ENCODE measurements around the gene ANKH.
"Not testable (repeated sequence)": the region's sequence is repeated elsewhere in the genome, so short reads cannot be mapped to it uniquely, and the experiment has no call there.

Gene ANKH

DNA sequence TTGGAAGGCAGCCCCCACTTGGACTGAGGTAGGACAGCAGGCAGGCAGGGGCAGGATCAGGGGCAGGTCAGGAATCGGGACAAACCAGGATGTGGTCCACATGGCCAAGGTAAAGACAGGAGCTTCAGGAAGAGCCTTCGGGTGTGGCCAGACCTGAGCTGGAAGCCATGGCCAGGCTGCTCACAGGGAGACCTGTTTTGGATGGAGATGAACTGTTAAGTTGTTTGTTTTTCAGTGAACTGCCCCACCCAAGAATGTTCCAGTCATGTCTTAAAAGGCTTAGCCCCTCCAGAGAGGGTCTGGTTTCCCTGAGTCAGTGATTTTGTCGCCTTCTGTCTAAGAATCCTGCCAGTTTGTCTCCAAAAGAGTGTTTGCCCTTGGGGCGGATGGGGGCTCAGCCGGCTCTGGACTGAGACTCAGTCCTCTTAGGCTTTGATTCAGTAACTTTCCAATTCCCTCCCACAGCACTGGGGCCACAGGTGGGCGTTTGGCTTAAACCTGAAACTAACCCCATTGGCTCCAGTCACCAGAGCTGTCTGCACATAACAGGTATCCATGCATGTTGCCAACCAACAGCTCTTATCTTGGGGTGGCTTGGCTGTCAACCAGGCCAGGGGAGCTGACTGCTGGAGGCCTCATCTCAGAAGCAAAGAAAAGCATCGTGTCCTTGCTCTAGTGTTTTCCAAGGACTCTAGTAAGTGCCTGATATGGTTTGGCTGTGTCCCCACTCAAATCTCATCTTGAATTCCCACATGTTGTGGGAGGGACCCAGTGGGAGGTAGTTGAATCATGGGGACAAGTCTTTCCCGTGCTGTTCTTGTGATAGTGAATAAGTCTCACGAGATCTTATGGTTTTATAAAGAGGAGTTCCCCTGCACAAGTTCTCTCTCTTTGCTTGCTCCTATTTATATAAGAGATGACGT, 11.3 kb upstream of the ANKH start:
- no peaks in the 10 kb centered on the region for H3K4me1 ChIP-seq (ENCODE audit: control insufficient read depth, insufficient read depth, low read length)
- no peak overlapping the region for H3K9ac ChIP-seq (ENCODE audit: low read depth, low read length)
- H3K27ac ChIP-seq (ENCODE audit: low read depth, low read length), result no peak overlapping the region

DNA sequence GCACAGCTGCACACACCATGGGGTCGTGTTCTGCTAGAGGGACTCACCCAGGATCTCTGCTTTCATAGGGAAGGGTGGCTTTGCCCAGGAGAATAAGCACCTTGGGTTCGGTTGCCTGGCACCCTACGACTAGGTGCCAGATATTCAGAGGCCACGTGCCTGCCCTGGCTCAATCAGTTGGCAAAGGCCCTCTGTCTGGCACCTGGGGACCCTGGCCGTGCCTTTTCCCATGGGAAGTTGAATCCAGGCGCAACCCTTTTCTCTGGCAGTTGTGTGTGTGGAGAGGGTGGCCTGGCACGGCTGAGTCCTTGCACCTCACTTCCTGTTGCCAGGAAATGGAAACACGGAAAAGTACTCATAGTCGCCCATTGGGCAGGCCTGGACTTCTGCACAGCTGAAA, 10.2 kb upstream of the ANKH start:
- Histone ChIP-seq H3K36me3 (ENCODE audit: control insufficient read depth, insufficient read depth, low read length) (no peaks in the 10 kb centered on the region), H3K4me3 (ENCODE audit: low read depth, low read length) (no peak overlapping the region), H3K9me3 (ENCODE audit: control insufficient read depth, insufficient read depth, low read length) (no peaks in the 10 kb centered on the region), H3K4me1 (ENCODE audit: control insufficient read depth, insufficient read depth, low read length) (no peaks in the 10 kb centered on the region), H3K27me3 (ENCODE audit: control insufficient read depth, insufficient read depth, low read length) (no peaks in the 10 kb centered on the region), H3K9ac (ENCODE audit: low read depth, low read length) (no peak overlapping the region), H3K27ac (ENCODE audit: low read depth, low read length) (no peak overlapping the region)

More for the DNA sequence above, 11.3 kb upstream of the ANKH start:
- H3K36me3 ChIP-seq (ENCODE audit: control insufficient read depth, insufficient read depth, low read length), result no peaks in the 10 kb centered on the region
- H3K27me3 ChIP-seq (ENCODE audit: control insufficient read depth, insufficient read depth, low read length), result no peaks in the 10 kb centered on the region
- H3K9me3 ChIP-seq (ENCODE audit: control insufficient read depth, insufficient read depth, low read length), result no peaks in the 10 kb centered on the region
- no peak overlapping the region for H3K4me3 ChIP-seq (ENCODE audit: low read depth, low read length)

DNA sequence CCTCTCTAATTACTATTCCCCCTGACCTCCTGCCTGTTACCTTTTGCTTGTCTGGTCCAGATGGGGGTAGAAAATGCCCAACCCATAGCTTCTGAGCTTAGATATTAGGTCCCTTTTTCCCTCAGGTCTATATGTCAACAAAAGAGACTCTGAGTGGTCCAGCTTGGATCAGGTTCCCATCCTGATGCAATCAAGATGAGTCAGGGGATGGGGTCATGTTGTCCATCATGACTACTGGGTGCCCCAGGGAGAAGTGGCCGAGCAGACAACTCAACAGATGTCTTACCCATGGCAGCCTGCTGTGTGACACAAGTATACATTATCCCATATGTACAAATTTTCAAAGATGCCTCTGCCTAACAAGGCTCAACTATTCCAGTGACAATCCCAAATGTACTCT, 9.1 kb upstream of the ANKH start:
- Histone ChIP-seq H3K9ac (ENCODE audit: low read depth, low read length) (no peak overlapping the region), H3K36me3 (ENCODE audit: control insufficient read depth, insufficient read depth, low read length) (no peaks in the 10 kb centered on the region), H3K27ac (ENCODE audit: low read depth, low read length) (no peak overlapping the region), H3K9me3 (ENCODE audit: control insufficient read depth, insufficient read depth, low read length) (no peaks in the 10 kb centered on the region), H3K27me3 (ENCODE audit: control insufficient read depth, insufficient read depth, low read length) (no peaks in the 10 kb centered on the region), H3K4me1 (ENCODE audit: control insufficient read depth, insufficient read depth, low read length) (no peaks in the 10 kb centered on the region), H3K4me3 (ENCODE audit: low read depth, low read length) (no peak overlapping the region)

DNA sequence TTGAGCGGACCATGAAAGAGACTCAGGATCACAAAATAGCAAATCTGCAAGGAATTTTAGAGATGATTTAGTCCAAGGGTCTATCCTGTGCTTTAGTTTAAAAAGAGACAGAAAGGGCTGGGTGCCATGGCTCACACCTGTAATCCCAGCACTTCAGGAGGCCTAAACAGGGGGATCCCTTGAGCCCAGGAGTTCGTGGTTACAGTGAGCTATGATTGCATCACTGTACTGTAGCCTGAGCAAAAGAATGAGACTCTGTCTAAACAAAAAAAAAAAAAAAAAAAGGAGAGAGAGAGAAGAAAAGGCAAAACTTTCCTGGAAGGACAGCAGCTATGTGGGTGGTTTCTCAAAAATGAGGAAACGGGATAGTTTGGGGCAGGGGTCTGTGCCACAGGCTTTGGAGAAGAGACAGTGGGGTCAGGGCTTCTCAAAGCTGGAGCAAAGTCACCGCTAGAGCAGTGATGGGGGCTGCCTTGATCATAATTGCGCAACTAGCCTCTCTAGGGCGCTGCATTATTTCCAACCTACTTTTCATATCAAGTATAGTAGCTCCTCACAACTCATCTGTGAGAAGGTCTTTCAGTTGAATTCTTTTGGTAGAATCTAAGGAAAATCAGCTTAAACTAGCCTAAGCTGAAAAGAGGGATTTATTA, 8.5 kb upstream of the ANKH start:
- Histone ChIP-seq H3K36me3 (ENCODE audit: control insufficient read depth, insufficient read depth, low read length) (no peaks in the 10 kb centered on the region), H3K9ac (ENCODE audit: low read depth, low read length) (no peak overlapping the region), H3K27me3 (ENCODE audit: control insufficient read depth, insufficient read depth, low read length) (no peaks in the 10 kb centered on the region), H3K9me3 (ENCODE audit: control insufficient read depth, insufficient read depth, low read length) (no peaks in the 10 kb centered on the region), H3K4me1 (ENCODE audit: control insufficient read depth, insufficient read depth, low read length) (no peaks in the 10 kb centered on the region), H3K4me3 (ENCODE audit: low read depth, low read length) (no peak overlapping the region), H3K27ac (ENCODE audit: low read depth, low read length) (no peak overlapping the region)

DNA sequence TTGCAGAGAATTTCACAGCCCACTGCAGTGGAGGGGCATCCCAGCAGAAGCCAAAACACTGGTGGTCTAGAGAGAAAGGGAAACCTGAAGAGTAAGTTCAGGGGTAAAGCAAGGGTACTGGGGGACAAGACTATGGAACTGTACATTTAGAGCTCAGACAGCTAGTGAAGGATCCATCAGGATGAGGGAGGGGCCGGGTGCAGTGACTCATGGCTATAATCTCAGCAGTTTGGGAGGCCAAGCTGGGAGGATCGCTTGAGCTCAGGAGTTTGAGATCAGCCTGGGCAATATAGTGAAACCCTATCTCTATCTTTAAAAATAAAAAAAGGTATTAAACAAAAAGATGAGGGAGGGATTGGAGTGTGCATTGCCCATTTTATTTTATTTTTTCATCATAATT, 7.8 kb upstream of the ANKH start:
- no peak overlapping the region for H3K27ac ChIP-seq (ENCODE audit: low read depth, low read length)
- no peak overlapping the region for H3K9ac ChIP-seq (ENCODE audit: low read depth, low read length)
- H3K4me3 ChIP-seq (ENCODE audit: low read depth, low read length), result no peak overlapping the region
- H3K36me3 ChIP-seq (ENCODE audit: control insufficient read depth, insufficient read depth, low read length), result no peaks in the 10 kb centered on the region
- no peaks in the 10 kb centered on the region for H3K9me3 ChIP-seq (ENCODE audit: control insufficient read depth, insufficient read depth, low read length)
- H3K4me1 ChIP-seq (ENCODE audit: control insufficient read depth, insufficient read depth, low read length), result no peaks in the 10 kb centered on the region
- H3K27me3 ChIP-seq (ENCODE audit: control insufficient read depth, insufficient read depth, low read length), result 0 out of 2 replicates have a peak, but pooled peaks cover under 1% of the 10 kb centered on the region

DNA sequence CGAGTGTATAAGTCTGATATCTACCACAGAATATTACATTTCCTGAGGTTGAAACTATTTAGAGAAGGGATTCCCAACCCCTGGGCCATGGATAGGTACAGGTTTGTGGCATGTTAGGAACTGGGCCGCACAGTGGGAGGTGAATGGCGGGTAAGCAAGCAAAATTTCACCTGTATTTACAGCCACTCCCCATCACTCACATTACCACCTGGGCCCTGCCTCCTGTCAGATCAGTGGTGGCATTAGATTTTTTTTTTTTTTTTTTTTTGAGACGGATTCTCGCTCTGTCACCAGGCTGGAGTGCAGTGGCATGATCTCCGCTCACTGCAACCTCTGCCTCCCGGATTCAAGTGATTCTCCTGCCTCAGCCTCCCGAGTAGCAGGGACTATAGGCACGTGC, 6.6 kb upstream of the ANKH start:
- H3K27me3 ChIP-seq (ENCODE audit: control insufficient read depth, insufficient read depth, low read length), result peaks cover 11% of the 10 kb centered on the region
- not testable (repeated sequence) for H3K9ac ChIP-seq (ENCODE audit: low read depth, low read length); H3K9me3 ChIP-seq (ENCODE audit: control insufficient read depth, insufficient read depth, low read length); H3K4me3 ChIP-seq (ENCODE audit: low read depth, low read length); H3K27ac ChIP-seq (ENCODE audit: low read depth, low read length); H3K36me3 ChIP-seq (ENCODE audit: control insufficient read depth, insufficient read depth, low read length); H3K4me1 ChIP-seq (ENCODE audit: control insufficient read depth, insufficient read depth, low read length)

DNA sequence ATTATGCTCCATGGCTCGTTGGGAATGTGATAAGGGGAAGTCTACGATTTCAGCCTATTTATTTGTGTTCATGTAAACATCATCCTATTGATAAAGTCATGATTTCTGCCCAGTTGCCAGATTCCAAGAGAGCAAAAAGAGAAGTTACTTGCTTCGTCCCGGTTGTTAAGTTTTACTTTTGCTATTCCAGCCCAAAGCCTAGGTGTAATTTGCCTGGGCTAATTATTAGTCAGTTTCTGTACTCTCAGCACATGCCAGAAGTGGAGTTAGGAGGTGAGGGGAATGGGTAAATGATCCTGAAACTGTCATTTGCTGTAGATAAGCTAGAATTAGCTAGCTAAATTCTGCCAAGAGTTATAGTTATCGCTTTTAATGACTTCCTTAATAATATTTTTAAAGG, 4.5 kb upstream of the ANKH start:
- H3K4me3 ChIP-seq (ENCODE audit: low read depth, low read length), result no peak overlapping the region
- no peak overlapping the region for H3K27ac ChIP-seq (ENCODE audit: low read depth, low read length)
- H3K9ac ChIP-seq (ENCODE audit: low read depth, low read length), result no peak overlapping the region
- H3K36me3 ChIP-seq (ENCODE audit: control insufficient read depth, insufficient read depth, low read length), result no peaks in the 10 kb centered on the region
- H3K27me3 ChIP-seq (ENCODE audit: control insufficient read depth, insufficient read depth, low read length), result peaks cover 21% of the 10 kb centered on the region
- H3K9me3 ChIP-seq (ENCODE audit: control insufficient read depth, insufficient read depth, low read length), result no peaks in the 10 kb centered on the region
- no peaks in the 10 kb centered on the region for H3K4me1 ChIP-seq (ENCODE audit: control insufficient read depth, insufficient read depth, low read length)

DNA sequence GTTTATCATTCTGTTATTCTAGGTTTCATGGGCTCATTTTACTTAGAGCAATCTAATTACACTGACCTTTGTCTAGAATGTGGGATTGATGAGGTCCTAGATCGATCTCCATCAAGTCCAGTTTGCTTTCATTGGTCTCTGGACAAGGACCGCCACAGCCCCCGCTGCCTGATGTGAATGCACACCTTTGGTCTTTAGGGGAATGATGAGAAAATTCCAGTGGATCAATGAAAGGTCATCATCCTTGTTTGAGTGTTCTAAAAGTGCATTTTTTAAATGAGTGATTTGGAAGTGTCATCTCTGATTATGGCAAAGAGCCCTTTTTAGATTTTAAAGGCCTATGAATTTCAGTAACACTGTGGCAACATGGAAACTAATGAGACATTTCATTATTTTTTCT, 2.2 kb upstream of the ANKH start:
- H3K27me3 ChIP-seq (ENCODE audit: control insufficient read depth, insufficient read depth, low read length), result peaks cover 43% of the 10 kb centered on the region
- no peaks in the 10 kb centered on the region for H3K9me3 ChIP-seq (ENCODE audit: control insufficient read depth, insufficient read depth, low read length)
- no peak overlapping the region for H3K27ac ChIP-seq (ENCODE audit: low read depth, low read length)
- peaks cover 5% of the 10 kb centered on the region for H3K4me1 ChIP-seq (ENCODE audit: control insufficient read depth, insufficient read depth, low read length)
- H3K9ac ChIP-seq (ENCODE audit: low read depth, low read length), result no peak overlapping the region
- H3K36me3 ChIP-seq (ENCODE audit: control insufficient read depth, insufficient read depth, low read length), result no peaks in the 10 kb centered on the region
- H3K4me3 ChIP-seq (ENCODE audit: low read depth, low read length), result no peak overlapping the region

DNA sequence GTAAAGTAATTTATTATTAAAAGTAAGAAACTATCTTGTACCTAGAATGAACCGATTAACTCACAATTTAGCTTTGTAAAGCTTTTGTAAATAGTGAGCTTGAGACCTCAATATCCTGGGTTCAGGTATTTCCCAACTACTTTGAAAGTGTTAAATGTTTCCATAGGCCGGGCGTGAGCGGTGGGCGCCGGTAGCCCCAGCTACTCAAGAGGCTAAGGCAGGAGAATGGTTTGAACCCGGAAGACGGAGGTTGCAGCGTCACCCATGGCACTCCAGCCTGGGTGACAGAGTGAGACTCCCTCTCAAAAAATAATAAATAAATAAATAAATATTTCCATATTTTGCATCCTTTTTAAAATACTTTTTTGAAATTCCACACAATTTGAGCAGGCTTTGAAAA, 1.5 kb upstream of the ANKH start:
- Histone ChIP-seq H3K4me1 (ENCODE audit: control insufficient read depth, insufficient read depth, low read length) (peaks cover 5% of the 10 kb centered on the region), H3K27me3 (ENCODE audit: control insufficient read depth, insufficient read depth, low read length) (peaks cover 45% of the 10 kb centered on the region), H3K9me3 (ENCODE audit: control insufficient read depth, insufficient read depth, low read length) (no peaks in the 10 kb centered on the region), H3K27ac (ENCODE audit: low read depth, low read length) (no peak overlapping the region), H3K4me3 (ENCODE audit: low read depth, low read length) (peak overlapping the region; percentile 72; the same call in 1 of the 2 replicates), H3K9ac (ENCODE audit: low read depth, low read length) (no peak overlapping the region), H3K36me3 (ENCODE audit: control insufficient read depth, insufficient read depth, low read length) (no peaks in the 10 kb centered on the region)

DNA sequence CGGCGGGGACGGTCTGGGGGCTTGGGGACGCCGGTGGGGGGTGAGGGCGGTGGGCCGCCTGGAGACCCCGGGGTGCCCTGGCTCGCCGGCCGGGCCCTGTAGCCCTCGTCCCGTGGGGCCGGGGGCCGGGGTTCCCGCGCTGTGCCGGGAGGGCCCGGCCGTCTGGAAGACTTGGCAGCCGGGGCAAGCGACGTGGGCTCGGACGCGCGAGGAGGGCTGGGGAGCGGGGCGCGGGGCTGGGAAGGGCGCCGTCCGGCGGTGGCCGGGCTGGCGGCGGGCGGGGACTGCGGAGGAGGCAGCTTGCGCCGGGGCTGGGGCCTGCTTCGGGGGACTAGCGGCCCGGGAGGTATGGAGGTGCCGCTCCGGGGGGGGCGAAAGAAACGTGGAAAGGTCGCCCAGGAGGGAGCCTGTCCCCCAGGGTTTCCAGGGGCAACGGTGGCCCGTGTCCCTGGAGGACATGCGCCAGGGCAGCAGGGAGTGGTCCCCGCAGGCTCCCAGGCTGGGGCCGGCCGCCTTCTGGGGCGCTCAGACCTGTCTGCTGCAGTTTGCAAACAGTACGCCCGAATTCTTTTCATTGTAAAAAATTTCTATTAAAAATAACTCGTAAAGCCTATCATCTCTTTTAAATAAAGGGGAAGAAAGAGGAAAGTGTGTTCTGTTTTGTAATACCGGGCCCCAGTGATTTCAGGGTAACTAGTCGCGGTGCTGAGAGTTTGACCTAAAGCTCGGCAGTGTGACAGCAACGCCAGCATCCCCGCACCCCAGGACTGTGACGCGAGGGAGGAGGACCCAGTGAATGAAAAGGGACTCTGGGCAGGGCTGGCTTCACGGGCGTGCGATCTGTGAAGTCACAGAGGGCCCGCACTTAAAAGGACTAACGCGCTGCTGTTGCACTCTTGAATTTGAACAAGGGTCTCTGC, 752 bp upstream of the ANKH start:
- H3K27me3 ChIP-seq (ENCODE audit: control insufficient read depth, insufficient read depth, low read length), result peaks cover 45% of the 10 kb centered on the region
- no peak overlapping the region for H3K9ac ChIP-seq (ENCODE audit: low read depth, low read length)
- H3K4me3 ChIP-seq (ENCODE audit: low read depth, low read length), result peak overlapping the region; percentile 72
- peaks cover 5% of the 10 kb centered on the region for H3K4me1 ChIP-seq (ENCODE audit: control insufficient read depth, insufficient read depth, low read length)
- no peaks in the 10 kb centered on the region for H3K36me3 ChIP-seq (ENCODE audit: control insufficient read depth, insufficient read depth, low read length)
- no peak overlapping the region for H3K27ac ChIP-seq (ENCODE audit: low read depth, low read length)
- H3K9me3 ChIP-seq (ENCODE audit: control insufficient read depth, insufficient read depth, low read length), result no peaks in the 10 kb centered on the region
